HG03064 (cell line): ENCODE results near the gene PIGW.

Experiments
- ATAC-seq: cut with Tn5 transposase; IDR thresholded peaks from one replicate; pipeline ENCODE4 v1.9.1; 2021; ENCODE audit warnings: low read depth; ENCODE audit not compliant: unreplicated experiment

PIGW gene

DNA sequence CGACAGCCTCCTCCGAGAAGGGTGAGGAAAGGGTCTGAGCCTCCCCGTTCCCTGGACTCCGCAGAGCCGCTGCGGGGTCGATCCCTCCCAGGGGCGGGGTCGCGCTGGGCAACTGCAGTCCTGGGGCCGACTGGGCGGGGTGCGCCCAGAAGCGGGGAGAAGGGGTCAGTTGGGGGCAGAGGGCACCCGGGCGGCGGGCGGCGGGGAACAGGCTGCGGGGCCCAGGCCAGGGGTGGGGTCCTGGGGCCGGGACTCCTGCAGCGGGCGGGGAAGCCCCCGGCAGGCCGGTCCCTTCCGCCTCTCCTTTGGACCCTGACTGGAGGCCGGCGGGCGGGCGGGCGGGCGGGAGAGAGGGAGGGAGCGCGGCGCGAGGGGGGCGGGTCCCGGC is 10.3 kb downstream of the PIGW start:
- peak; percentile 37 for ATAC-seq

- ATAC-seq: peak; percentile 61
Measured at GRCh38 chr17:36545465-36546417, 11.0 kb downstream of the PIGW start.

GRCh38 chr17:36546418-36547093 is 11.8 kb downstream of the PIGW start:
- no peak for ATAC-seq

GRCh38 chr17:36547776-36548175 is 13.0 kb downstream of the PIGW start:
- no peak for ATAC-seq

DNA sequence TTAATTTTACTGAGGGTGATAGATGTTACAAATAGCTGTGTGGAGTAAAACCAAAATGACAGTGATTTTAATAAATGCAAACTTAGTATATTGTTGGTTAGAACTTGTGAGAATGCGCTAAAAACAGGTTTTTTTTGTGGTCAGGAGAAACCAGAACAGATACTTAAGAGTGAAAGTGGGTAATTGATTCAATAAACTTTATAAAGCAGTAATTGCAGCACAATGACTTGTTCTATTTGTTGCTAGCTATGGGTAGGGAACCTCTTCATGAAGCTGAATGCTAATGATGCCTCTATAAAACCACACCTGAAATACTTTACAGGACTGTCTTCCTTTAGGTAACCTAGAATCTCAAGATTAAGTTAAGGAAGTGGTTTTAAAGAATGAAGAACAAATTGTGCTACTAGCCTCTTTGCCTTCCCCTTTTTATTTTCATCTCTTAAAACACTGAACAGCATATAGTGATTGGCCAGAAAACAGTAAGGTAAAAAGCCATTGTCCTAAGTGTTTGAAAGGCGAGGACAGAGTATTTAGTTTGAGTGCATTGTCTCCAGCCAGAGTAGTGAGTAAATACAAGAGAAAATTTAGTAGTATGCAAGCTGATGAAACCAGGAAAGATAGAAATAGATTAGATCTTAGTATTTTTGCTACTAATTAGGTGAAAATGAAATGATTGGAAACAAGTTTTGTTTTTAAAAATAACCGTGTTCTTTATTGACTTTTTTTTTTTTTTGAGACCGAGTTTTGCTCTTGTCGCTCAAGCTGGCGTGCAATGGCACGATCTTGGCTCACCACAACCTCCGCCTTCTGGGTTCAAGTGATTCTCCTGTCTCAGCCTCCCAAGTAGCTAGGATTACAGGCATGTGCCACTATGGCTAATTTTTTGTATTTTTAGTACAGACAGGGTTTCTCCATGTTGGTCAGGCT is 16.0 kb downstream of the PIGW start:
- no peak for ATAC-seq

DNA sequence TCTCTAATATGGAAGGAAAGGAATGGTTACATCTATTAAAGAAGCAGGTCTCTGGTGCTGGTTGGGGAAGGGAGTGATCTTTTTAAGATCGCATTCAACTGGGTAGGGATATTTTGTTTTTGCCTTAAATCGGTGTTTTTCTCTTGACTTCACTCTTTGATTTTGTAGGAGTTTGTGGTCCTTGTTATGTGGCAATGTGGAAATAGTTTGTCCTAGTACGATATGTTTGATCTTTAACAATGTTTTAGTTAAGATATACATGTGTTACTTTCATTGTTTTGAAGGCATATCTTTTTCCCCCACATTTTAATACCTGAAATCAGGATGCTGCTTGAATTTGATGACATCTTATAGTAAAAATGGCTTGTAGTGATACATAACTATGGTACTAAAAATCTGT is 18.7 kb downstream of the PIGW start:
- no peak for ATAC-seq

GRCh38 chr17:36566081-36566480 is 31.3 kb downstream of the PIGW start:
- no peak for ATAC-seq

- no peak for ATAC-seq
Measured at GRCh38 chr17:36575028-36575427, 40.2 kb downstream of the PIGW start.

- ATAC-seq: no peak
Measured at GRCh38 chr17:36576793-36577192, 42.0 kb downstream of the PIGW start.

GRCh38 chr17:36578671-36579070 is 43.9 kb downstream of the PIGW start:
- no peak for ATAC-seq

DNA sequence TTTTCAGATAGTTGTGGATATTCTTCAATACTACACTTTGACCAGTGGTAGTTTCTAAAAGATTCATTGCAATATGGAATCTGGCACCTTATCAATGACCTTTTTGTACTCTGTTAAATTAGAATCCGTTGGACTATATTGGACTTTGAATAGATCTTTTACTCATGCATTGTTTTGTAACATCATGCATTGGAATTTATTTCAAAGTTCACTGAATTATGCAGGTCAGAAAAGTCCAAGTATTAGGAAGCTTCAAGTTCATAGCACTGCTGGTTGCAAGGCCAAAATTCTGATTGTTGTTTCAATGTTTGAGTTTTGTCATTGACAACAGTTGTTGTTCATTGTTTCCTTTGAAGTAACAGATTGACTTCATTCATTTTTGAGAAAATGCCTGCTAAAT is 49.0 kb downstream of the PIGW start:
- ATAC-seq: no peak

- ATAC-seq: no peak
Measured at GRCh38 chr17:36586138-36586537, 51.4 kb downstream of the PIGW start.
